Stimulated activated CD4-positive, alpha-beta T cell treated with anti-CD3 and anti-CD28 coated beads, Interleukin-4, amount 100 ng/mL, for 1 hour (primary cell): ENCODE data around the gene PDGFRB.

Source experiments
- DNase-seq: peaks from one replicate; pipeline ENCODE4 v3.0.0-alpha.2; 2020

Gene PDGFRB

DNA sequence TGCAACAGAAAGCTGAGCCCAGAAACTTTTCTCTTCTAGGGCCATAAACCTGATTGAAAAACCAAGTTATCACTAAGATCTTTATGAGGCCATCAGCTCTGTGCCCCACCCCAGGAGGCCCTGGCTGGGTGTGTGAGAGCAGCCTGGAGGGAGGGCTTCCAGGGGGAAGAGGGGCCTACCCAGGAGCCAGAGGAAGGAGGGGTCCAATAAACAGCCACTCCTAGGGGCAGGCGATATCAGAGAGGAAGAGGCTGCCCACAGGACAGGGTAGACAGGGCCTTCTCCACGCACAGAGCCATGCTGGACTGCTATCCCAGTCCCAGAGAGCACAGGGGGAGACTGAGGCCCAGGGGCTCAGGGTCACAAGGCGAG is 6.5 kb upstream of the PDGFRB start:
- DNase-seq, result no peak

- DNase-seq, result peak; percentile 78
Observed at GRCh38 chr5:150161242-150162141, 5.8 kb upstream of the PDGFRB start.

DNA sequence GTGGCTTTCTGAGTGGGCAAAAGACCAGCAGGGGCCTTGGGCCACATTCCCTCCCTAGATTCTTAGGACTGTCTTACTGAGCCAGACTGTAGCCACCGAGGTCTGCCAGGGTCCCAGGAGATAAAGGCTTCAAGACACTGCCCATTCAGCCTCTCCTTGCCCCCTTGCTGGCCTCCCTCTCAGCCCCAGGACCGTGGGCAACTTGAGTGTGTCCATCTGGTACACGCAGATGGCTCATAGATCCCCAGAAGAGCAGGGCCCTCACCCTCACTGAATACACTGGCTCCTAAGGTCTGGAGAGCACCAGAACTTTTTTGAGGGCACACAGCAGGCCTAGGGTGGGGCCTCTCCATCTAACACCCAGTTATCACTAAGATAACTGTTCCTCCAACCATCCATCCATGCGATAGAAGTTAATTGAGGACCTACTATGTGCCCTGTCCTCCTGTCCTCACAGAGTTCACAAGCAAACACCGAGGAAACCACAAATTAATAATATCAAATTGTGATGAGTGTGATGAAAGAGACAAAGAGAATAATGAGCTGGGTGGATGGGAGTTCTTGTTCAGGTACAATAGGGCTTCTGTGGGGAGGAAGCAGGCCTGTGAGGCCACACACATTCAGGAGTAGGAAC is 4.9 kb upstream of the PDGFRB start:
- no peak for DNase-seq

- DNase-seq, result no peak
Observed at GRCh38 chr5:150159741-150160179, 4.1 kb upstream of the PDGFRB start.

GRCh38 chr5:150159031-150159430 is 3.4 kb upstream of the PDGFRB start:
- no peak for DNase-seq

- no peak for DNase-seq
Observed at GRCh38 chr5:150158170-150158949, 2.7 kb upstream of the PDGFRB start.

- no peak for DNase-seq
Observed at GRCh38 chr5:150157168-150157567, 1.5 kb upstream of the PDGFRB start.

- no peak for DNase-seq
Observed at GRCh38 chr5:150156540-150156939, 895 bp upstream of the PDGFRB start.

- no peak for DNase-seq
Observed at GRCh38 chr5:150156027-150156368, 353 bp upstream of the PDGFRB start.

DNA sequence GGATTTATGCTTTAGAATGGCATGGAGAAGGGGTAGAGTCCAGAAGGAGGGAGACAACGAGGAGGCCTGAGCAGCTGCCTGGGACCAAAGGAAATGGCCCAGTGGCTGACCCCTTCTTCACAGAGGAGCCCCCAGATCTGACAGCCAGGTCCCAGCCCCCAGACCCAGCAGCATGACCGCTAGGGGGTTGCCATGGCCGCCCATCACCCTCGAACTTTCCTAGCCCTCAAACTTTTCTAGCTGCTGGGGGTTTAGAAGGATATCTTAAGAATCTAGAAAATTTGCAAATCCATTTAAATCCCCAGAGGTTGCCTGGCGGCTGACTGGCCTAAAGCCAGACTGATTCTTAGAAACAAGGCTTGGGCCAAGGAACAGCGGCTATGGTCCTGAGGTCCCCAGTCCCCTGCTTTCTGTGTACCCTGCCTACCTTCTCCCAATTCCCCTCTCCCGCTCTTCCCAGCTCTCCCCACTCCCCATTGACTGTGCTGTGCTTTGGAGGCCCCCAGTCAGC is 972 bp downstream of the PDGFRB start:
- DNase-seq, result no peak

GRCh38 chr5:150153957-150154617 is 1.6 kb downstream of the PDGFRB start:
- DNase-seq, result no peak

DNA sequence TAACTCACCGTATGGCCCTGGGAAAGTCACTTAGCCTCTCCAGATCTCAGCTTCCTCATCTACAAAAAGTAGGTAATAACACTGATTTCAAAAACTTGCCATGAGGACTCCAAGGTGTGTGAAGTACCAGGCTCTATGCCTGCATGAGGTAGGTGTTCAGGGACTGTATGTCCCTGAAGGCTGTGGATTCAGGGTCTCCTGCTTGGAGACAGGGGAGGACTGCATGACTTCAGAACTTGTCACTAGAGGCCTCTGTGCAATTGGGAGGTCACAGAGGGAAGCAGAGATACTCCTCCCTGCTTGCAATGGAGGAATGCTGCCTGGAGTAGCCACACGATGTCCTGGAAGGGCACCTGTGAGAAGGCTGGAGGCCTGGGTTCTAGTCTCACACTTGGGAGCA is 2.2 kb downstream of the PDGFRB start:
- no peak for DNase-seq

- DNase-seq, result no peak
Observed at GRCh38 chr5:150152636-150153462, 2.8 kb downstream of the PDGFRB start.

DNA sequence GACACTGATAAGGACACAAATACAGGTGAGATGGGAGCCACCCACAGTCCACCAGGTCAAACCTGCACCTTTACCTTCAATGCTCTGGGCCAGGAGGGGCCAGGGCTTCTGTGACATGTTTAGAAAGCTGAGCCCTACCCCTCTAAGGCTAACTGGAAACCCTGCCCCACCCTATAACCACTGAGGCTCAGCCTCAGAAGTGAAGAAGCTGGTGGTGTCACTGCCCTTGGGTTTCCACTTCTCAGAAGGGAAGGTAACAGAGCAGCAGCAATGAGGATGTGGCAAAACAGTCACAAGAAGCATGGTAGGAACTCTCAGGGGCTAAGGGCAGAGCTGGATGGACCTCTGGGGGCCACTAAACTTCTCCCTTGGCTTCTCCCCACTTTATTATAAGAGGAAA is 6.0 kb downstream of the PDGFRB start:
- no peak for DNase-seq

DNA sequence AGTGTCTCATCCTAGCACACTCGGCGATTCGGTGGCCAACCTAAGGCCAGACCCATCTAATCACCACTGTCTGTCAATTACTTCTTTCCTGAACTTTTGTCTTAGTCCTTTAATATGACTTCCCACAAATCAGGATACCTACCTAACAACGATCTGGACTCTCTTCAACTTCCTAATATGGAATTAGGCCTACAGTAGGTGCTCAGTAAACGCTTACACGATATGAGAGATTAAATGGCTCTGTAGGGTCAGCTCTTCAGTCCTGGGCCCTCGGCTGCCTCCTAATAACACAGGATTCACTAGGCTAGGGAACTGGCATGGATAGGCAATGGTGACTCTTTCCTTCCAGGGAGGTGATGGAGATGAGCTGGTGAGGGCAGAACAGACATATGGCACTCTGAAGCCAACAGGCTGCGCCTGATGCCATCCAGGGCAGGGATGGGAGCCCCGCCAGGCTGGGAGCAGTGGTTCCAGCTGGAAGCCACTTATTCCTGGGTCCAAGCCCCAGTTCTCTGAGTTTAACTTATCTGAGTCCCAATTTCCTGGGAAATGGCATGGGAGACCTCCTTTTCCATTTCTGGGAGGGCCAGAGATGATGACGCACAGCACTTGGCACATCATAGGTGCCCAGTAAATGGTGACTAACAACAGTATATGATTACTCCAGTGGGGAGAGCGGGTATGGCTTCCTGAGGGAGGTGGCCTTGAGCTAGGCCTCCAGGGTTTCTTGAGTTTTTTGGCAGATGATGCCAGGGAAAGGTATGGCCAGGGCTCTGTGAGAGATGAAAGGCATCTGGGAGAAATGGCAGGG is 7.3 kb downstream of the PDGFRB start:
- no peak for DNase-seq

DNA sequence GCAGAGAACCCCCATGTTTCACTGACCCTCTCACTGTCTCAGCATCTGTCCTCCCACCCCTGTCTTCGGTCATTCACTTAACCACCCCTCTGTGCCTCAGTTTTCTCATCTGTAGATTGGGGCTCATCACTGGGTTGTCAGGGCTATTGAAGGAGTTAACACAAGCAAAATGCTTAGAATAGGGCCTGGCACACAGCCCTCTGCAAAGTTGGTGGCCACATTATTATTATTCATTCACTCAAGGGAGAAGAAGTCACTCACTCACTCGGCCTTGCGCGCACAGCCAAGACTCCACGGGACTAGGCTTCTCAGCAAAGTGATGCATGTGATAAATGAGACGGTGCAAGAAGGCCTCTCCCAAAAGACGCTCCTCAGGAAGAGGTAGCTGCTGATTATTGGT is 8.0 kb downstream of the PDGFRB start:
- DNase-seq, result no peak

- no peak for DNase-seq
Observed at GRCh38 chr5:150146862-150147601, 8.6 kb downstream of the PDGFRB start.

DNA sequence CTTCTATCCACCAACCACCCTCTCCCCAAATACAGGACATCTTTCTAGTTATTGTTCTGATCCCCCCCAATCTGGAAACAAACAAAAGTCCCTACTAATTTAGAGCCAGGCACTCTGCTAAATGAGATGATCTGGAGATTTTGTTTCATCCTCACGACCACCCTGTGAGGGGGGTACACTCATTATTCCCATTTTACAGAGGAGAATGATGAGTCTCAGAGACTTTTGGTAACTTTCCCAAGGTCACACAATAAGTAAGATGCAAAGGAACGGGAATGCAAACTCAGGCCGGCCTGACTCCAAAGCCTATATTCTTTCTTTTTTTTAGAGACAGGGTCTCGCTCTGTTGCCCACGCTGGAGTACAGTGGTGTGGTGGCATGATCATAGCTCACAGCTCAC is 9.4 kb downstream of the PDGFRB start:
- DNase-seq, result no peak

DNA sequence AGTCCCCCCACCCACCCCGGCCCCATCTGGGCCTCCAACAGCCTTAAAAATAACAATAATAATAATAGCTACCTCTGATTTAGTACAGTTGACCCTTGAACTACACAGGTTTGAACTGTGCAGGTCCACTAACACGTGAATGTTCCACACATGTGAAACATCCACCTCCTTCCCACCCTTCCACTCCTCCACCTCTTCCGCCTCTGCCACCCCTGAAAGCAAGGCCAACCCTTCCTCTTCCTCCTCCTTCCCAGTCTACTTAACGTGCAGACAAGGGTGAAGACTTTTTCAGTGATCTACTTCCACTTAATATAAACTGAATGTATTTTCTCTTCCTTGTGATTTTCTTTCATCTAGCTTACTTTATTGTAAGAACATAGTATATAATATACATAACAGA is 10.8 kb downstream of the PDGFRB start:
- no peak for DNase-seq

- DNase-seq, result no peak
Observed at GRCh38 chr5:150144246-150144801, 11.3 kb downstream of the PDGFRB start.
